Hematopoietic multipotent progenitor cell treated with erythropoietin and hydrocortisone succinate and interleukin-3 and kit ligand, for 4 days (in vitro differentiated cells): Measurements from ENCODE around the gene TCEA2.
"Not testable (repeated sequence)": the region's sequence is repeated elsewhere in the genome, so short reads cannot be mapped to it uniquely, and the experiment has no call there.

Experiments used
- DNase-seq: peaks from one replicate; pipeline ENCODE4 v3.0.0-alpha.2; 2015

TCEA2 gene

GRCh38 chr20:64111841-64112641 lies 49.0 kb downstream of the TCEA2 start:
- peak; percentile 46 for DNase-seq

- no peak for DNase-seq
These were observed 49.9 kb downstream of the TCEA2 start for GRCh38 chr20:64112691-64113443.

DNA sequence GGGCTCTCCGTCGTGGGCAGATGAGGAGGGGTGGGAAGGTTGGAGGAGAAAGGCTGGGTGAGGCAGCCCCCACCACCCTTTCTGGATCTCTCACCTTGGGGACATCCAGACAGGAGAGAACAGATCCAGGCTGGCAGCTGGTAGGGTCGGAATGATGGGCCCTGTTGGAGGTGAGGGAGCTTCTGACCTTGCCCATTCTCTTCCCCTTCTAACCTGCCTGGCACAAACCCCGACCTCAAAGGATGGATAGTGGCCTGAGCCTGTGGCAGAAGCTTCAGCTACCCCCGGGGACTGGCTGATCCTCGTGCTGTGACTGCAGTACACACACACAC lies 50.4 kb downstream of the TCEA2 start:
- DNase-seq, result no peak

DNA sequence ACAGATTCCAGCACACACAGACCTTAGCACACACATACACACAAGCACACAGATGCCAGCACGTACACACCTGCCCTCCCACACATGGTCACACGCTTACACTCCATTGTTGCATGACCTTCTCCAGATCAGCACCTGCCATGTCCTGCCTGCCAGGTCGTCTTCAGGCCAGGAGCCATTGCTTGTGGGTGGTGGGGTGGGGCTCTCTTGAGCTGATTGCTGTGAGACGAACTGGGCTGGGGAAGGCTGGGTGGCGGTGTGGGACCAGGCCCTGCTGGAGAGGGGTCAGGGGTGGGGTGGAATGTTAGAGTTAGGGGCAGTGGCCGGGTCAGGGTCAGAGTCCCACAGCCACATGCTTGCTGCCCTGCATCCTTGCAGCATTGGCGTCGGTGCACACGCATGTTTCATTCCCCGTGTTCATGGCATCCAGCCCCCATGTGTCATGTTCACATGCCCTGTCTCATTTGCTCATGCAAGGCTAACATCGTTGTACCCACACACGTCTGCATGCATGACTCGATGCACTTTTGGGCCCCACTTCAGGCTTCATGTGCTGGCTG lies 50.9 kb downstream of the TCEA2 start:
- no peak for DNase-seq

DNA sequence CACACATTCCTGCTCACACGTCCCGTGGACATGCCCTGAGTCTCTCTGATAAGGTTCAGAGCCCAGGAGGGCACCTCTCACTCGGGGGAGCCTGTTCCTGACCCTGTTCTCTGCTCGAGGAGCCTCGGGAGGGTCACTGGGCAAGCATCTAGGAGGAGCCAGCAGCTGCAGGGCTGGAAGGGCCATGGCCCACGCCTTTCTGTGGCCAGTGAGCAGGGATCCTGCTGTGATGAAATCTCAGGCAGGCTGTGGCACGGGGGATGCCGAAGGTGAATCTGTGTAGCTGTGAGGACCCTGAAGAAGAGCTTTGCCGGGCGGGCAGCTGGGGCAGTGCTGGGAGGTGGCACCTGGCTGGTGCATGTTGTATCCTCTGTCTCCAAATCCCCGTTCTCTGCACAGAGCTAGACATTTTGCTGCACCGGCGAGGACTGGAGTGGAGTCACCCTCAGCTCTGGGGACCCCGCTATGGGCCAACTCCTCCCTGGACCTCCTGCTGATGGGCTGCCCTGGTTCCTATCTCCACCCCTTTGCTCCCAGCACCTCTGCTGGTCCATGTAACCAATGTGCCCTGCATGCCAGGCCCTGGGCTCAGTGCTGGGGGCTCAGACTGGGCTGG lies 51.5 kb downstream of the TCEA2 start:
- DNase-seq, result no peak

DNA sequence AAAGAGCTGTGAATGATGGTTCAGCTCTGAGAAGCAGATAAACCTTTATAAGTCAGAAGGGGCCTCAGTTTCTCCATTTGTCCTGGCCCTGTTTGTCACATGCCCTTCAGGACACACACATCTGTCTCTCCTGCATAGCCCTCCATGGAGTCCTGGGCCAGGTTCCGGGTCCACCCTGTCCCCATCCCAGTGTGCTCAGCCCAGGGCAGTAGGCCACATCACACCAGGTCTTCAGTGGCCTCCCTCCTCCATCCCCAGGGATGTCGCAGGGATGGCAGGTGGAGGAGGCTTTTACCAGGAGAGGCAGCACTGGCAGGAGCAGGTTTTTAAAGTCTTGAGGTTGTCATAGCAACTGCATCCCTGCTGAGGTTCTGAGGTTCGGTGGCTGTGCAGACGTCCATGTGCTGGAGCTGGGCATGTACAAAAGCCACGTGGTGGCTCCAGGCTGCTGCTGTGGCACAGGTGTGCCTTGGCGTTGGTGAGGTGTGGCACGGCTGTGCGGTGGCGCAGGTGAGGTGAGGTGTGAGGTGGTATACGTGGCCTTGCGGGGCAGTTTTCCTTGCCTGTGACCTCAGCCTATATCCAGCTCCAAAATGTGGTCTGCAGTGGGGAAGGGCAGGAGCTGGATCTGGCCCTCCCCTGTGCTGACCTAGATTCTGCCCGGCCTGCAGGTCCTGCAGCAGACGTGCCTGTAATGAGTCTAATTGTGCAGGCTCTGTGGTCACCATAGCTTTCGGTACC lies 52.3 kb downstream of the TCEA2 start:
- no peak for DNase-seq

DNA sequence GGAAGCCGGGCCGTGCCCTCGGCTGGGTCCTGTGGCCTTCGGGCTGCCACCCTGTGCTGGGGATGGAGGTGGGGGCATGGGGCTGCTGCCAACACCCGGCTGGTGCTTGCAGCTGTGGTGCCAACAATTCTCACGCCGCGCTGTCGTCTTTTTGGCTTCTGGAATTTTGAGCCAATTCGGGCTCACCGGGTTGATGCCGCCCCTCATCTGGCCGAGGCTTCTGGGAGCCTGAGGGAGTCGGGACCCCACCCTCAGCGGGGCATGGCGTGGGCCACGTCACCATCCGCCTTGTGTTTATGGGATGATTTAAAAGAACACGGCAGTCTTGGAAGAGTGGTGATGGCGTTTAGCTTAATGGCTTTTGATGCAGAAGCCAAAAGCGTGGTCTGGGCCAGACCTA lies 53.0 kb downstream of the TCEA2 start:
- DNase-seq, result no peak

GRCh38 chr20:64116541-64117431 lies 53.8 kb downstream of the TCEA2 start:
- DNase-seq, result no peak

- DNase-seq, result not testable (repeated sequence)
These were observed 54.4 kb downstream of the TCEA2 start for GRCh38 chr20:64117432-64117777.

GRCh38 chr20:64119301-64119680 lies 56.3 kb downstream of the TCEA2 start:
- no peak for DNase-seq

DNA sequence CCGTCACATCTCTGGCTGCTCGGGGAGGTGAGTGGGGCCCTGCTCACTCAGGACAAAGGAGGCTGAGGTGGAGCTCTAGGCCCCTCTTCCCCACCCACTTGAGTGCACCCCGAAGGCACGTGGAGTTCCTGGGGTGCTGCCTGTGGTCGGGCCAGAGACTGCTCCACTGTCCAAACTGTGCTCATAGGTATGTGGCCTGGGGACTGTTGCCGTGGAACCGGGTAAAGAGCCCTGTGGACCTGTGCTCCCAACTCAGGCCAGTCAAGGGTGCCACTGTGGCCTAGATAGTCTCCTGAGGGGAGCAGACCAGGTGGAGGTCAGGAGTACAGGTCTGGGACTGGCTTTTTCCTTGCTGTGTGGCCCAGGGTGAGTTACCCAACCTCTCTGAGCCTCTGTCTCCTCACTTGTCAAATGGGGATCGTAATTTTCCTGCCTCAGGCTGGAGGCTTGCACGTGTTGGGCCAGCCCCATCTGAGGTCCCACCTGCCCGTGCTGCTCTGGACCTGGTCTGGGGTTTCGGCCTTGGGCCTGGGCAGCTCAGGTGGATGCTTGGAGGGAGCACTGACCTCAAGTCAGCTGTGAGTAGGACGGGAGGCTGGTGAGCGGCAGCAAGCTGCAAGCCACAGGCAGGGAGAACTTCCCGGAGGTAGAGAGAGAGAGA lies 56.8 kb downstream of the TCEA2 start:
- DNase-seq, result no peak

GRCh38 chr20:64121586-64121985 lies 58.6 kb downstream of the TCEA2 start:
- DNase-seq, result no peak
